Smooth muscle cell (in vitro differentiated cells): Measurements from ENCODE around the gene NACC2. TPM values are rescaled to one million over a fixed set of nuclear protein-coding genes. Genes with fewer than 3 reads are reported as not detected.

Experiments
- DNase-seq: peaks from one replicate; lab custom pipeline; 2025; ENCODE audit not compliant: unreplicated experiment; lab: John Stamatoyannopoulos, UW
- H2AFZ ChIP-seq: fragments of 200-600 bp; sonication (generic); 2 replicates; pipeline ENCODE4 v1.6.0; 2016; ENCODE audit warnings: antibody characterized with exemption, low read depth, mild to moderate bottlenecking
- H3F3A ChIP-seq: fragments of 200-600 bp; sonication (generic); 2 replicates; pipeline ENCODE4 v1.6.0; 2017; ENCODE audit warnings: antibody characterized with exemption, low read depth
- H3K27ac ChIP-seq: fragments of 200-600 bp; sonication (generic); 2 replicates; pipeline ENCODE4 v1.5.1; 2016; ENCODE audit warnings: low read depth, mild to moderate bottlenecking
- H3K27me3 ChIP-seq: fragments of 200-600 bp; sonication (generic); 2 replicates; pipeline ENCODE4 v1.6.1; 2016; ENCODE audit warnings: low read depth, mild to moderate bottlenecking
- H3K36me3 ChIP-seq: fragments of 200-600 bp; sonication (generic); 2 replicates; pipeline ENCODE4 v1.5.1; 2016; ENCODE audit warnings: low read depth
- H3K4me1 ChIP-seq: fragments of 200-600 bp; sonication (generic); 2 replicates; pipeline ENCODE4 v1.5.1; 2016; ENCODE audit warnings: low read depth
- H3K4me2 ChIP-seq: fragments of 200-600 bp; sonication (generic); 2 replicates; pipeline ENCODE4 v1.6.0; 2016; ENCODE audit warnings: mild to moderate bottlenecking
- H3K4me3 ChIP-seq: fragments of 200-600 bp; sonication (generic); 2 replicates; pipeline ENCODE4 v1.5.1; 2016; ENCODE audit warnings: mild to moderate bottlenecking
- H3K79me2 ChIP-seq: fragments of 200-600 bp; sonication (generic); 2 replicates; pipeline ENCODE4 v1.6.0; 2016; ENCODE audit warnings: low read depth, mild to moderate bottlenecking
- H3K9ac ChIP-seq: fragments of 200-600 bp; sonication (generic); 2 replicates; pipeline ENCODE4 v1.6.0; 2016; ENCODE audit warnings: low read depth
- H3K9me3 ChIP-seq: fragments of 200-600 bp; sonication (generic); replicated peaks from 2 replicates; pipeline ENCODE4 v1.5.1; 2016; ENCODE audit warnings: low read depth
- H4K20me1 ChIP-seq: fragments of 200-600 bp; sonication (generic); 2 replicates; pipeline ENCODE4 v1.6.0; 2016; ENCODE audit warnings: low read depth
- WGBS: methylation state at CpG from one replicate; pipeline ENCODE4 v1.1.7; 2016; ENCODE audit warnings: low lambda C conversion rate; 5-methylcytosine and 5-hydroxymethylcytosine counted together
- polyA plus RNA-seq: library from polyadenylated mRNA; unstranded; fragments of >200 nt; fragmentation: Nextera tagmentation; extraction: Ambion mirVana; gene quantifications from 2 replicates; pipeline ENCODE4 v1.2.1, GENCODE V29; 2016
- total RNA-seq: library from RNA; depleted of rRNA; stranded (reverse); fragments of >200 nt; gene quantifications from 2 replicates; pipeline ENCODE4 v1.2.3, GENCODE V29; 2014
- TF ChIP-seq, protein P1 (sequence below): fragments of 200-600 bp; sonication (generic); IDR thresholded peaks from 2 replicates; pipeline ENCODE4 v1.5.1; 2017; ENCODE audit warnings: borderline replicate concordance, mild to moderate bottlenecking, antibody characterized with exemption; ENCODE audit not compliant: insufficient read depth, poor library complexity, severe bottlenecking

The NACC2 gene
- total and polyA plus RNA-seq, 2 experiments from 2014 or later, result 6.7 to 8.8 TPM

DNA sequence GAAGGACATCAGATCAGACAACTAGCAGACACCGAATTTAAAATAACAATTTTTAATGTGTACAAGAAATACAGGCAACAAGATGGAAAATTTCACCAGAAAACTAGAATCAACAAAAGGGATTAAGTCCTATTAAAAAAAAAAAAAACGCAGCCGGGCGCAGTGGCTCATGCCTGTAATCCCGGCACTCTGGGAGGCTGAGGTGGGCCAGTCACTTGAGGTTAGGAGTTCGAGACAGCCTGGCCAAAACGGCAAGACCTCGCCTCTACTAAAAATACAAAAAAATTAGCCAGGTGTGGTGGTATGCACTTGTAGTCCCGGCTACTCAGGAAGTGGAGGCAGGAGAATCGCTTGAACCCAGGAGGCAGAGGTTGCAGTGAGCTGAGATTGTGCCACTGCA lies 69.6 kb downstream of the NACC2 start:
- Histone ChIP-seq H2AFZ (no peak overlapping the region), H3K36me3 (no peaks in the 10 kb centered on the region), H3K4me3 (no peak overlapping the region), H3K79me2 (peaks cover 61% of the 10 kb centered on the region), H3F3A (no peaks in the 10 kb centered on the region), H3K27me3 (no peaks in the 10 kb centered on the region), H3K4me2 (no peak overlapping the region), H3K4me1 (no peaks in the 10 kb centered on the region), H3K9me3 (no peaks in the 10 kb centered on the region), H3K9ac (no peak overlapping the region), H4K20me1 (peaks cover 94% of the 10 kb centered on the region), H3K27ac (no peak overlapping the region)
- WGBS, result 85% methylated on average over 10 of the region's 10 CpGs
- DNase-seq, result no peak
- TF ChIP-seq, protein P1, sequence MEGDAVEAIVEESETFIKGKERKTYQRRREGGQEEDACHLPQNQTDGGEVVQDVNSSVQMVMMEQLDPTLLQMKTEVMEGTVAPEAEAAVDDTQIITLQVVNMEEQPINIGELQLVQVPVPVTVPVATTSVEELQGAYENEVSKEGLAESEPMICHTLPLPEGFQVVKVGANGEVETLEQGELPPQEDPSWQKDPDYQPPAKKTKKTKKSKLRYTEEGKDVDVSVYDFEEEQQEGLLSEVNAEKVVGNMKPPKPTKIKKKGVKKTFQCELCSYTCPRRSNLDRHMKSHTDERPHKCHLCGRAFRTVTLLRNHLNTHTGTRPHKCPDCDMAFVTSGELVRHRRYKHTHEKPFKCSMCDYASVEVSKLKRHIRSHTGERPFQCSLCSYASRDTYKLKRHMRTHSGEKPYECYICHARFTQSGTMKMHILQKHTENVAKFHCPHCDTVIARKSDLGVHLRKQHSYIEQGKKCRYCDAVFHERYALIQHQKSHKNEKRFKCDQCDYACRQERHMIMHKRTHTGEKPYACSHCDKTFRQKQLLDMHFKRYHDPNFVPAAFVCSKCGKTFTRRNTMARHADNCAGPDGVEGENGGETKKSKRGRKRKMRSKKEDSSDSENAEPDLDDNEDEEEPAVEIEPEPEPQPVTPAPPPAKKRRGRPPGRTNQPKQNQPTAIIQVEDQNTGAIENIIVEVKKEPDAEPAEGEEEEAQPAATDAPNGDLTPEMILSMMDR, result no peak

DNA sequence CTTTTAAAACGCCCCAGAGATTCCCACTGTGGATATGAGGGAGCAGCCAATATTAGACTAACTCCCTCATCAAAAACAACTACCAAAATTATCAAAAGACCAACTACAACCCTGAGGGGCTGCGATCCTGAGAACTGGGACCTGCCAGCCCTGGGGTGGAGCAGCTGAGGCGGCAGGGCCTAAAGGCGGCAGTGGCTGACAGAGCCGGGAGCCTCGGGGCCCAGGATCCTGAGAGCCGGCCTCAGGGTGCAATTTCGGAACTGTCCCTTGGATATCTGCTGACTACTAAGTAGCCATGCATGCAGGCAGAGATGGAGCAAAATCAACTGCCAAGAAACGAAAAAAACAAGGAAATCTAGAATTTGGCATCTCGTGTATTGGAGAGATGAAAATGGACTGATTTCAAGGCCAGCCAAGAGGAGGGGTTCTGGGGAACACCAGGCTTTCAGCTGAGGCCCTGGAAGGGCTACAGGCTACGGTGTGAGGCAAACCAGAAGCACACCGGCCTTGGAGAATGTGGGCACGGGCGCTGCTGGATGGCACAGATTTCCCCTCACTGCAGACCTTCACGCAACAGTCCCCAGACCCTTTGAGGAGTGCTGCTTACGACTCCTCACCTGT lies 70.3 kb downstream of the NACC2 start:
- H3K27ac ChIP-seq, result no peak overlapping the region
- WGBS, result 92% methylated on average over 16 of the region's 16 CpGs
- no peak overlapping the region for H2AFZ ChIP-seq
- no peaks in the 10 kb centered on the region for H3K4me1 ChIP-seq
- peaks cover 96% of the 10 kb centered on the region for H4K20me1 ChIP-seq
- peaks cover 67% of the 10 kb centered on the region for H3K79me2 ChIP-seq
- no peak overlapping the region for H3K4me3 ChIP-seq
- no peak overlapping the region for H3K9ac ChIP-seq
- no peak for DNase-seq
- no peaks in the 10 kb centered on the region for H3F3A ChIP-seq
- H3K4me2 ChIP-seq, result no peak overlapping the region
- H3K27me3 ChIP-seq, result no peaks in the 10 kb centered on the region
- TF ChIP-seq, protein P1, result no peak
- H3K9me3 ChIP-seq, result no peaks in the 10 kb centered on the region
- H3K36me3 ChIP-seq, result no peaks in the 10 kb centered on the region

DNA sequence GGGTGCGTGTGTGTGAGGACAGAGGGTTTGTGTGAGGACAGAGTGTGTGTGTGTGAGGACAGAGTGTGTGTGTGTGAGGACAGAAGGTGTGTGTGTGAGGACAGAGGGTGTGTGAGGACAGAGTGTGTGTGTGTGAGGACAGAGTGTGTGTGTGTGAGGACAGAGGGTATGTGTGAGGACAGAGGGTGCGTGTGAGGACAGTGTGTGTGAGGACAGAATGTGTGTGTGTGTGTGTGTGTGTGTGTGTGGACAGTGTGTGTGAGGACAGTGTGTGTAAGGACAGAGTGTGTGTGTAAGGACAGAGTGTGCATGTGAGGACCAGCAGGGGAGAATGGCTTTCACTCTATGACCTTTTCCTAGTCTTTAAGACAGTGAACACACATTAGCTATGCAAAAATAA lies 70.8 kb downstream of the NACC2 start:
- Histone ChIP-seq H4K20me1 (peaks cover 96% of the 10 kb centered on the region), H3K4me1 (no peaks in the 10 kb centered on the region), H3K9me3 (no peaks in the 10 kb centered on the region), H3K4me3 (no peak overlapping the region), H2AFZ (no peak overlapping the region), H3K79me2 (peaks cover 69% of the 10 kb centered on the region), H3K27ac (no peak overlapping the region), H3K9ac (no peak overlapping the region), H3K4me2 (no peak overlapping the region), H3K36me3 (no peaks in the 10 kb centered on the region), H3K27me3 (no peaks in the 10 kb centered on the region), H3F3A (no peaks in the 10 kb centered on the region)
- TF ChIP-seq, protein P1, result no peak
- WGBS, result 100% methylated on average over 1 of the region's 2 CpGs
- no peak for DNase-seq
